A549 treated with AZD2906 at 1 μM for 4 hours (cell line): ENCODE data around the gene RNU6-1. TPM values are rescaled to one million over a fixed set of nuclear protein-coding genes. Genes with fewer than 3 reads are reported as not detected.

Experiments used
- total RNA-seq: library from RNA; stranded (reverse); fragments of 200-300 nt; extraction: Qiagen RNA extraction; gene quantifications from 5 replicates; pipeline ENCODE4 v1.2.3, GENCODE V29; 2022

The RNU6-1 gene
- not detected in 5 replicates for total RNA-seq

GRCh38 chr15:67839929-67840748 is at the start of gene RNU6-1:
Gene RNU6-1 (minus strand): TSS chr15:67840045.

DNA sequence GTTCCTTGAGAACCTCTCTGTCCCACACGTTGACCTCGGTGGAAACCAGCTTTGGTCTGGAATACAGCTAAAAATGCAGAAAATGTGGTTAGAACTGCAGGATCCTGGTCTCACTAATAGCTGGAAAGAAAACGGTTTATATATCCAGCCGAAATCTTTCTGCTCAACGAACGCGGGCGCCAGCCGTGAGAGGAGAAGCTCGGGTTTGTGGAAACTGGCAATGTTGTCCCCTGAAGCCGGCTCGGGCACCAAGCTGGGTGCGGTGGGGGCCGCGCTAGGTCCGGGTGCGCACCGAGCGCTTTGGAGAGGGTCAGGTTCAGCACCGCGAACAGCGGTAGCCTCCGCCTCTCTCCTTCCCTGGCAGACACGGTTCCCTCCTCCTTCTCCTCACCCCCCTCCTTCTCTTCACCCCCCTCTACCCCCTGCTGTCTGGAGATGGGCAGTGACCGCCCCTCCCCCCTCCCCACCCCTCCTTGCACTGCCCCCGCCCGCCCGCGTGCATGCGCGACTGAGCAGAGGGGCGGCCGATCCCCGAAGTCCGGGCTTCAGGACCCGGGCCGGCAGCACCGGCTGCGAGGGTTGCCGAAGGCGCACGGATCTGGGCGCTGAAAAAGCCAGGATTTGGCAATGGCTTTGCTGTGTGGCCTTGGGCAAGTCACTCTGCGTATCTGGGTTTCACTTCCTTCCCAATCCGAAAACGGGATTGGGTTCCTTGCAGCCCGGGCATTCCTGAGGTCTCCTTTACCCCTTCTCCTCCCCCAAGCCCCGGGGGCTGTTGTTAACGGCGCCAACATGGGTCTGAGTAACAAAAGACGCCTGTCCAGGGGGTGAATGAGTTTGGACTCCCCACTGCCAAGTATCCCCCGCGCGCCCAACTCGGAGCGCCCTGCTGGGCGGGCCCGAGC is 14.6 kb downstream of the RNU6-1 start, which contains the start of gene SKOR1:
TSS of gene SKOR1 (plus strand) at position 534 of the 905 bp plus-strand sequence. CDS start at position 628, 94 bp downstream.

Other genes starting within 250 kb of the RNU6-1 start
- gene SKOR1, start 14.5 kb downstream of the RNU6-1 start, total RNA-seq = 0.03 to 0.08 TPM (median 0.05 TPM) in 4 of 5 replicates, not detected in the other
- 15.8 to 27.3 TPM (median 21.9 TPM) in 5 replicates for gene PIAS1, start 214.3 kb upstream of the RNU6-1 start, total RNA-seq